ENCODE measurements around the gene JPH2.
A peak's percentile ranks its signal among the peaks of the same experiment; 100 is the strongest.
"Not testable (repeated sequence)": the region's sequence is repeated elsewhere in the genome, so short reads cannot be mapped to it uniquely, and the experiment has no call there.

Gene JPH2

DNA sequence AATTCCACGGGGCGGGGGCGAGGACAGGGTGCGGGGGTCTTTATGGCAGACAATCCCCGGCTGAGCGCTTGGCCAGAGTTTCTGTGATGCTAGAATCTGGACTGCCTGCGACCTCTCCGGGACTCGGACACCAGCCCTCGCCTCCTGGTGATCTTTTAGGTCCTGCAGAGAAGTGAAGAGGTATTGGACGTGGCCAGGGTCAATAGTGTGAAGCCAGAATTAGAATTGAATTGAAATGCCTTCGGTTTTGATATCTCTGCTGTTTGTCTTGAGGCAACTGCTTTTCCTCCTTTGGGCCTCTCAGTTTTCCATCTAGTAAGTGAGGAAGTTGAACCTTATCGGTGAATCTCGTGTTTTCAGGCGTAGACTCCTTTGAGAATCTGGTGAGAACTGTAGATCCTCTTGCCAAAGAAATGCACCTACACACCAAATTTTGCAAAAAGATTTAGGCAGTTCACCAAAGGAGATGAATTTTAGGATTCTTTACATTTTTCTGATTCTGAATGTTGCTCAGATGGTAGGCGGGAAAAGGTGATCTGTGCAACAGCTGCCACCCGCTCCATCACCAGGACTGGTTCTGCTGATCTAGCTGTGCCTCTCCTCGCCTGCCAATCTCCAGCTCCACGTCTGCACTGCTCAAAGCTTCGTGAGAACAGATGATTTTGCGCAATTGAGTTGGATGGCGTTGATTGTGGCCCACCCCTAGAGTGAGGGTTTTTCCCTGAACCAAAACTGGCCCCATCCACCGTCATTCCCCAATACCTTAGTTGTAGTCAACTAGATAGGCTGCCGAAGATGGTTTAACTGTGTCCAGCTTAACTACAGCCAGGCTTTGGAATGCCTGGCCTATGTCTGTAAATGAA, 24.4 kb upstream of the JPH2 start:
- DNase-seq, result no peak

- DNase-seq, result peak; percentile 96 to 98
Measured at GRCh38 chr20:44210406-44211176, 23.6 kb upstream of the JPH2 start, which contains the start of gene OSER1. OSER1 (minus strand) TSS chr20:44210771; CDS start chr20:44206957, 3,814 bp downstream.

- peak in 1 of 2 donors; percentile 35 for DNase-seq
Measured at GRCh38 chr20:44209686-44210405, 22.9 kb upstream of the JPH2 start.

GRCh38 chr20:44208770-44209169, 21.8 kb upstream of the JPH2 start:
- no peak for DNase-seq

GRCh38 chr20:44208165-44208564, 21.2 kb upstream of the JPH2 start:
- no peak for DNase-seq

GRCh38 chr20:44207126-44207723, 20.2 kb upstream of the JPH2 start:
- no peak for DNase-seq

DNA sequence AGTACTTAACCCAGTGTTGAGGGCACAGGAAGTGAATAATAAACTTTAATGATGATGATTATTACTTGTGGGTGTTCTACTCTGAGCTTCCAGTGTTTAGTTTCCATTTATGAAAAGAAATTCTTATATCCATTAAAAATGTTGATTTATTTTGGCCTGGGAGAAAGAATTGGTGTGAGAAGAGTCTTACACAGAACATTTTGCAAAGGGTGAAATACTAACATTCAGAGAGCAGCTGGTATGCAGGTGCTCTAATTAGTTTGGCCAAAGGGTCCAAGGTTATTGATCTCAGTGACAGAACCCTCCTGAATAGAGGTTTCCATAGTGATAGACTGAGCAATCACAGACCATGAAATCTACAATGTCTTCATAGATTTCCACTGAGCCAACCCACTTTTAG, 19.1 kb upstream of the JPH2 start:
- DNase-seq, result no peak

DNA sequence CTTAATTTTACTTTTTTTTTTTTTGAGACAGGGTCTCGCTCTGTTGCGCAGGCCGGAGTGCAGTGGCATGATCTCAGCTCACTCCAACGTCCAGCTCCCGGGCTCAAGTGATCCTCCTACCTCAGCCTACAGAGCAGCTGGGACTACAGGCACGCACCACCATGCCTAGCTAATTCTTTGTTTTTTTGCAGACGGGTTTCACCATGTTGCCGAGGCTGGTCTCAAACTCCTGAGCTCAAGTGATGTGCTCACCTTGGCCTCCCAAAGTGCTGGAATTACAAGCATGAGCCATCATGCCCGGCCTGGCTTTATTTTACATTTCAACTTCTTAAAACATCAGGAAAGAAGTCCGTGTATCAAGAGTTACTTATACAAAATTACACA, 17.8 kb upstream of the JPH2 start:
- DNase-seq, result no peak

DNA sequence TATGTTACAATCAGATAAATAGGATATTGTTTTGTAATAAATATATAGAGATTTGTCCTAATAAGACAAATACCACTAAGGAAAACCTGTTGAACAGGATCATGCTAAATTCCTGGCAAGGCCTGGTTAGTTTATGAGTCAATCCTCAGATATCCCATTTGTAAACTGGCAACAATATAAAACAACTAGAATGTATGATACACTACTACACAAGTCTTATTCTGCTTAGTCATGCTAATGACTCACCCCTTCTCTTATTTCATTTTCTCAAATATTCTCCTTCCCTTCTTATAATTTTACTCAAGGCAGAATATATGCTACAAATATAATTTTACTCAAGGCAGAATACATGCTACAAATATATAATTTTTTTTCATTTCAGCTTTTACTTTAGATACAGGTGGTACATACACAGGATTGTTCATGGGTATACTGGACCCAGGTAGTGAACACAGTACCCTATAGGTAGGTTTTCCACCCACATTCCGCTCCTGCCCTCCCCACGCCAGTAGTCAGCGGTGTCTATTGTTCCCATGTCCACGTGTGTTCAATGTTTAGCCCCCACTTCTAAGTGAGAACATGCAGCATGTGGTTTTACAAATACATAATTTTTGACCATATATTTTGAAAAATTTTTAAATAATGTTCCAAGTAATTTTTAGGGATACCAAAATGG, 17.3 kb upstream of the JPH2 start:
- no peak for DNase-seq

DNA sequence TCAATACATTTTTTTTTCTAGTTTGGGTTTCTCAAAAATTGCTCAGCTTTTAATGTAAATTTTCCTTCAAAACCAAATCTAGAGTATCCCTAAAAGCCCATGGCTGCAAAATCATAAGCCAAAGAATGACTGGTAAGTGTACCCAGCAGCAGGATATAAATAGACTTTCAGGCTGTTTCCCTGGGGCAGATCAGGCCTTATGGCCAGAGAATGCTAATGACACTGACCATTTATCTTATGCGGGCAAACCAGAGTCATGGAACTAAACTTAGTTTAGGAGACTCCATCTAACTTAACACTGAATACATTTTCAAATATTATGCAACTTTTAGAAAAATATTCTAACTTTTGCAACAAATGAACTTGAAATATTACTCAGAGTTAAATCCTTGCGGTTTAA, 16.2 kb upstream of the JPH2 start:
- no peak for DNase-seq

DNA sequence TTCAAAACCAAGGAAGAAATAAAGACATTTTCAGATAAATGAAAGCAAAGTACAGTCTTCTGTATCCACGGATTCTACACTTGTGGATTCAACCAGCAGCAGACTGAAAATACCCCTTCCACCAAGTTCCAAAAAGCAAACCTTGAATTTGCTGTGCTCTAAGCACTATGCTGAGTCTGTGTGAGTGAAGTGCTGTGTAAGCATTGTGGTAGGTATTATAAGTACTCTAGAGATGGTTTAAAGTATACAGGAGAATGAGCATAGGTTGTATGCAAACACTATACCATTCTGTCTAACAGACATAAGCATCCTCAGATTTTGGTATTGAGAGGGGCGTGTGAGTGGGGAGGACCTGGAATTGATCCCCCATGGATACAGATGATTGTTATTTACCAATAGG, 14.0 kb upstream of the JPH2 start:
- no peak for DNase-seq

- DNase-seq, result no peak
Measured at GRCh38 chr20:44200371-44200770, 13.4 kb upstream of the JPH2 start.

GRCh38 chr20:44199877-44200276, 12.9 kb upstream of the JPH2 start:
- no peak for DNase-seq

- no peak for DNase-seq
Measured at GRCh38 chr20:44198872-44199271, 11.9 kb upstream of the JPH2 start.

DNA sequence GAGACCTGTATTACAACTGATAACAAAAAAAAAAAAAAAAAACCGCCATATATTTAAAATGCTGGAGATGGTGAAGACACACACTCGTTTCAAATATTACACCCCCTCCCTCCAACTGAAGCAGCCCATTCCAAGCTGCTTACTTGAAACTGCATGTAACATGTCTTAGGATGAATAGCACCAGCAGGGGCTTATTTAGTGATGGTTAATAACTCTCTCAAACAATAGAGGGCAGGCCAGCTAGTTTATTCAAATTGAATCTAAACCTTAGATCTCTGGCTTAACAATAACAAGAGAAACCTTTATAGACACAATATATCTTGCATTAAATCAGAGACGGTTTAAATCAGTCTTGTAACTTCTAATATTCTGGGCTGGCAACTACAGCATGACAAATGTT, 9.3 kb upstream of the JPH2 start:
- no peak for DNase-seq

- no peak for DNase-seq
Measured at GRCh38 chr20:44195605-44196004, 8.6 kb upstream of the JPH2 start.

- no peak for DNase-seq
Measured at GRCh38 chr20:44193801-44194200, 6.8 kb upstream of the JPH2 start.

DNA sequence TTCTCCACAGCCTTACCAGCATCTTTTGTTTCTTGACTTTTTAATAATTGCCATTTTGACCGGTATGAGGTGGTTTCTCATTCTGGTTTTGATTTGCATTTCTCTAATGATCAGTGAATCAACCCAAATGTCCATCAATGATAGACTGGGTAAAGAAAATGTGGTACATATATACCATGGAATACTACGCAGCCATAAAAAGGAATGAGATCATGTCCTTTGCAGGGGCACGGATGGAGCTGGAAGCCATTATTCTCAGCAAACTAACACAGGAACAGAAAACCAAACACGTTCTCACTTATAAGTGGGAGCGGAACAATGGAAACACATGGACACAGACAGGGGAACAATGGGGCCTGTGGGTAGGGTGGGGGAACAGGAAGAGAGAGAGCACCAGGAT, 4.7 kb upstream of the JPH2 start:
- not testable (repeated sequence) for DNase-seq

GRCh38 chr20:44190197-44190852, 3.3 kb upstream of the JPH2 start:
- DNase-seq, result peak; percentile 44 to 57

- no peak for DNase-seq
Measured at GRCh38 chr20:44188752-44189151, 1.8 kb upstream of the JPH2 start.

- DNase-seq, result no peak
Measured at GRCh38 chr20:44187772-44188709, 1.1 kb upstream of the JPH2 start.

Data from stimulated activated CD4-positive, alpha-beta T cell treated with anti-CD3 and anti-CD28 coated beads, Interleukin-2, amount 100 ng/mL, for 24 hours (primary cell).